Nephron (organoid): ENCODE measurements around the gene DAP3.
A peak's percentile ranks its signal among the peaks of the same experiment; 100 is the strongest.
"Not testable (repeated sequence)": the region's sequence is repeated elsewhere in the genome, so short reads cannot be mapped to it uniquely, and the experiment has no call there.

Experiments used
- H3K27ac Mint-ChIP-seq, 3 experiments: 2 replicates each; pipeline ENCODE4 v1.8.0; 2020; ENCODE audit warnings: mixed read lengths in 3 of 3, mild to moderate bottlenecking in 2 of 3, moderate library complexity in 1 of 3
- H3K27me3 Mint-ChIP-seq: 2 replicates; pipeline ENCODE4 v1.8.0; 2021; ENCODE audit warnings: low read depth, mild to moderate bottlenecking, moderate library complexity, mixed read lengths
- H3K36me3 Mint-ChIP-seq: 2 replicates; pipeline ENCODE4 v1.8.0; 2020; ENCODE audit warnings: low read depth, mixed read lengths
- H3K4me1 Mint-ChIP-seq: 2 replicates; pipeline ENCODE4 v1.8.0; 2020; ENCODE audit warnings: mixed read lengths
- H3K4me3 Mint-ChIP-seq, 3 experiments: 2 replicates each; pipeline ENCODE4 v1.8.0; 2020; ENCODE audit warnings: mild to moderate bottlenecking in 3 of 3, mixed read lengths in 3 of 3, moderate library complexity in 2 of 3
- H3K9me3 Mint-ChIP-seq: 2 replicates; pipeline ENCODE4 v1.8.0; 2020; ENCODE audit warnings: mixed read lengths
- TF ChIP-seq, protein P1 (sequence below), 3 experiments: fragments of 200-600 bp; sonication (generic); IDR thresholded peaks; one replicate each; pipeline ENCODE4 v1.5.0; 2021; ENCODE audit warnings: antibody characterized with exemption in 3 of 3; ENCODE audit not compliant: unreplicated experiment in 3 of 3

Gene DAP3

GRCh38 chr1:155725142-155725541, 36.3 kb downstream of the DAP3 start:
- TF ChIP-seq, protein P1, sequence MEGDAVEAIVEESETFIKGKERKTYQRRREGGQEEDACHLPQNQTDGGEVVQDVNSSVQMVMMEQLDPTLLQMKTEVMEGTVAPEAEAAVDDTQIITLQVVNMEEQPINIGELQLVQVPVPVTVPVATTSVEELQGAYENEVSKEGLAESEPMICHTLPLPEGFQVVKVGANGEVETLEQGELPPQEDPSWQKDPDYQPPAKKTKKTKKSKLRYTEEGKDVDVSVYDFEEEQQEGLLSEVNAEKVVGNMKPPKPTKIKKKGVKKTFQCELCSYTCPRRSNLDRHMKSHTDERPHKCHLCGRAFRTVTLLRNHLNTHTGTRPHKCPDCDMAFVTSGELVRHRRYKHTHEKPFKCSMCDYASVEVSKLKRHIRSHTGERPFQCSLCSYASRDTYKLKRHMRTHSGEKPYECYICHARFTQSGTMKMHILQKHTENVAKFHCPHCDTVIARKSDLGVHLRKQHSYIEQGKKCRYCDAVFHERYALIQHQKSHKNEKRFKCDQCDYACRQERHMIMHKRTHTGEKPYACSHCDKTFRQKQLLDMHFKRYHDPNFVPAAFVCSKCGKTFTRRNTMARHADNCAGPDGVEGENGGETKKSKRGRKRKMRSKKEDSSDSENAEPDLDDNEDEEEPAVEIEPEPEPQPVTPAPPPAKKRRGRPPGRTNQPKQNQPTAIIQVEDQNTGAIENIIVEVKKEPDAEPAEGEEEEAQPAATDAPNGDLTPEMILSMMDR (IDR thresholded peaks at IDR 0.05; ENCODE audit: unreplicated experiment in 3 of 3): no peak
- H3K4me3 Mint-ChIP-seq: no peak overlapping the region
- peaks cover 23% of the 10 kb centered on the region for H3K36me3 Mint-ChIP-seq
- no peaks in the 10 kb centered on the region for H3K27me3 Mint-ChIP-seq
- no peaks in the 10 kb centered on the region for H3K9me3 Mint-ChIP-seq
- H3K4me1 Mint-ChIP-seq: no peaks in the 10 kb centered on the region
- H3K27ac Mint-ChIP-seq: no peak overlapping the region

DNA sequence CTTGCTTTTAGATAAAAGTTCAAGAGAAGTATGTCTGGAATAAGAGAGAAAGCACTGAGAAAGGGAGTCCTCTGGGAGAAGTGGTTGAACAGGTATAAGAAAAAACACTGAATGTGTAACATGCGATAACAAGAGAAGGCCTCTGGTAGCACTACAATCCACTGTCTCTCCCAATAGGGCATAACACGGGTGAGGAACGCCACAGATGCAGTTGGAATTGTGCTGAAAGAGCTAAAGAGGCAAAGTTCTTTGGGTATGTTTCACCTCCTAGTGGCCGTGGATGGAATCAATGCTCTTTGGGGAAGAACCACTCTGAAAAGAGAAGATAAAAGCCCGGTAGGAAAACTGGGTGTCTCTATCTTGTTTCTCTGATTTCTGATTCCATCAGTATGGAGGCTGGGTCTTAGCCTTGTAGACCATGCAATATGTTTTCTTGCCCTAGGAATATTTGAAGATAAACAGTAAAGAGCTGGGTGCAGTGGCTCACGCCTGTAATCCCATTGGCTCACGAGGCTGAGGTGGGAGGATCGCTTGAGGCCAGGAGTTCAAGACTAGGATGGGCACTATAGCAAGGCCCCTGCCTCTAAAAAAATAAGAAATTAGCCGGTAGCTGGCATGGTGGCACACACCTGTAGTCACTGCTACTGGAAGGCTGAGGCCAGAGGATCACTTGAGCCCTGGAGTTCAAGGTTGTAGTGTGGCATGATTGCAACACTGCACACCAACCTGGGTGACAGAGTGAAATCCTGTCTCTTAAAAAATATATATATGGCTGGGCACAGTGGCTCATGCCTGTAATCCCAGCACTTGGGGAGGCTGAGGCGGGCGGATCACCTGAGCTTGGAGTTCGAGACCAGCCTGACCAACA, 40.4 kb downstream of the DAP3 start:
- Mint-ChIP-seq H3K36me3 (peaks cover 29% of the 10 kb centered on the region), H3K9me3 (no peaks in the 10 kb centered on the region)
- TF ChIP-seq, protein P1 (IDR thresholded peaks at IDR 0.05; ENCODE audit: unreplicated experiment in 3 of 3): peak; percentile 62 to 66 (median 65)

GRCh38 chr1:155740995-155741394, 52.1 kb downstream of the DAP3 start:
- no peak overlapping the region for H3K27ac Mint-ChIP-seq
- H3K4me1 Mint-ChIP-seq: no peaks in the 10 kb centered on the region
- TF ChIP-seq, protein P1 (IDR thresholded peaks at IDR 0.05; ENCODE audit: unreplicated experiment in 3 of 3): no peak
- peaks cover 29% of the 10 kb centered on the region for H3K36me3 Mint-ChIP-seq
- no peak overlapping the region for H3K4me3 Mint-ChIP-seq
- H3K27me3 Mint-ChIP-seq: no peaks in the 10 kb centered on the region
- H3K9me3 Mint-ChIP-seq: no peaks in the 10 kb centered on the region

More for the DNA sequence above, 40.4 kb downstream of the DAP3 start:
- Mint-ChIP-seq H3K4me1 (no peaks in the 10 kb centered on the region), H3K27me3 (no peaks in the 10 kb centered on the region), H3K4me3 (no peak overlapping the region), H3K27ac (peak overlapping the region in 2 of 3 experiments; percentile 10 to 20)

DNA sequence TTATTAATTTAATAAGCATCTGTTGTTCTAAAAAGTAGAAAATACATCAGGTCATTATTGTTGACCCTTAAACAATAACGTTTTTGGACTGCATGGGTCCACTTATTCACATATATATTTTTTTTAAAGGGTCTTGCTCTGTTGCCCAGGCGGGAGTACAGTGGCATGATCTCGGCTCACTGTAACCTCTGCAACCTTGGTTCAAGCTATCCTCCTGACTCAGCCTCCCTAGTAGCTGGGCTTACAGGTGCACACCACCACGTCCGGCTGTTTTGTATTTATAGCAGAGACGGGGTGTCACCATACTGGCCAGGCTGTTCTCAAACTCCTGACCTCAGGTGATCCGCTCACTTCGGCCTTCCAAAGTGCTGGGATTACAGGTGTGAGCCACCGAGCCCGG, 53.0 kb downstream of the DAP3 start:
- Mint-ChIP-seq H3K36me3 (peaks cover 20% of the 10 kb centered on the region), H3K4me3 (no peak overlapping the region), H3K27ac (no peak overlapping the region), H3K4me1 (no peaks in the 10 kb centered on the region), H3K9me3 (no peaks in the 10 kb centered on the region), H3K27me3 (no peaks in the 10 kb centered on the region)
- TF ChIP-seq, protein P1 (IDR thresholded peaks at IDR 0.05; ENCODE audit: unreplicated experiment in 3 of 3): no peak

- H3K27ac Mint-ChIP-seq: peak overlapping the region; percentile 18 to 80 (median 79)
- peaks cover 11% of the 10 kb centered on the region for H3K36me3 Mint-ChIP-seq
- H3K4me3 Mint-ChIP-seq: peak overlapping the region; percentile 90 to 96 (median 95)
- H3K9me3 Mint-ChIP-seq: no peaks in the 10 kb centered on the region
- no peaks in the 10 kb centered on the region for H3K4me1 Mint-ChIP-seq
- no peaks in the 10 kb centered on the region for H3K27me3 Mint-ChIP-seq
- TF ChIP-seq, protein P1 (IDR thresholded peaks at IDR 0.05; ENCODE audit: unreplicated experiment in 3 of 3): no peak
Measured at GRCh38 chr1:155744711-155745283, 55.9 kb downstream of the DAP3 start.

- H3K27me3 Mint-ChIP-seq, H3K9me3 Mint-ChIP-seq, H3K4me1 Mint-ChIP-seq: not testable (repeated sequence)
- peaks cover 11% of the 10 kb centered on the region for H3K36me3 Mint-ChIP-seq
- H3K4me3 Mint-ChIP-seq: peak overlapping the region; percentile 90 to 96 (median 95)
- peak overlapping the region; percentile 18 to 80 (median 79) for H3K27ac Mint-ChIP-seq
Measured at GRCh38 chr1:155745284-155746228, 56.7 kb downstream of the DAP3 start.

GRCh38 chr1:155747586-155747985, 58.7 kb downstream of the DAP3 start:
- H3K9me3 Mint-ChIP-seq, H3K27ac Mint-ChIP-seq, H3K27me3 Mint-ChIP-seq, H3K4me1 Mint-ChIP-seq: not testable (repeated sequence)
- H3K4me3 Mint-ChIP-seq: peak overlapping the region in 2 of 3 experiments; percentile 67 to 76
- peaks cover 24% of the 10 kb centered on the region for H3K36me3 Mint-ChIP-seq

GRCh38 chr1:155748141-155748540, 59.2 kb downstream of the DAP3 start:
- not testable (repeated sequence) for H3K27ac Mint-ChIP-seq, H3K27me3 Mint-ChIP-seq
- H3K36me3 Mint-ChIP-seq: peaks cover 28% of the 10 kb centered on the region

More at GRCh38 chr1:155748141-155748540, 59.2 kb downstream of the DAP3 start:
- H3K9me3 Mint-ChIP-seq, H3K4me1 Mint-ChIP-seq: not testable (repeated sequence)
- peak overlapping the region; percentile 55 to 76 (median 67) for H3K4me3 Mint-ChIP-seq
